Measurements from ENCODE around the gene RNASEH1.
A peak's percentile ranks its signal among the peaks of the same experiment; 100 is the strongest.
"Not testable (repeated sequence)": the region's sequence is repeated elsewhere in the genome, so short reads cannot be mapped to it uniquely, and the experiment has no call there.

The RNASEH1 gene

GRCh38 chr2:3589086-3589485, 31.0 kb upstream of the RNASEH1 start:
- DNase-seq: no peak

- no peak for DNase-seq
Measured at GRCh38 chr2:3588084-3588483, 30.0 kb upstream of the RNASEH1 start.

GRCh38 chr2:3587432-3587831, 29.3 kb upstream of the RNASEH1 start:
- no peak for DNase-seq

GRCh38 chr2:3587021-3587420, 28.9 kb upstream of the RNASEH1 start:
- DNase-seq: no peak

GRCh38 chr2:3586220-3586619, 28.1 kb upstream of the RNASEH1 start:
- no peak for DNase-seq

- DNase-seq: no peak
Measured at GRCh38 chr2:3585261-3586109, 27.4 kb upstream of the RNASEH1 start.

GRCh38 chr2:3584608-3585260, 26.6 kb upstream of the RNASEH1 start:
- no peak for DNase-seq

GRCh38 chr2:3584076-3584475, 25.9 kb upstream of the RNASEH1 start:
- no peak for DNase-seq

- DNase-seq: no peak
Measured at GRCh38 chr2:3581367-3582262, 23.5 kb upstream of the RNASEH1 start.

GRCh38 chr2:3580449-3580848, 22.3 kb upstream of the RNASEH1 start:
- no peak for DNase-seq

- DNase-seq: no peak
Measured at GRCh38 chr2:3578987-3579386, 20.9 kb upstream of the RNASEH1 start.

- DNase-seq: not testable (repeated sequence)
Measured at GRCh38 chr2:3576263-3576630, 18.1 kb upstream of the RNASEH1 start.

GRCh38 chr2:3575534-3576262, 17.6 kb upstream of the RNASEH1 start:
- no peak for DNase-seq

GRCh38 chr2:3574155-3574554, 16.0 kb upstream of the RNASEH1 start:
- peak; percentile 30 for DNase-seq

GRCh38 chr2:3572620-3573019, 14.5 kb upstream of the RNASEH1 start:
- DNase-seq: no peak

GRCh38 chr2:3571284-3571683, 13.2 kb upstream of the RNASEH1 start:
- no peak for DNase-seq

GRCh38 chr2:3569656-3570055, 11.5 kb upstream of the RNASEH1 start:
- DNase-seq: not testable (repeated sequence)

- no peak for DNase-seq
Measured at GRCh38 chr2:3566806-3567205, 8.7 kb upstream of the RNASEH1 start.

- DNase-seq: no peak
Measured at GRCh38 chr2:3565117-3565516, 7.0 kb upstream of the RNASEH1 start.

GRCh38 chr2:3563521-3563976, 5.4 kb upstream of the RNASEH1 start:
- no peak for DNase-seq

- DNase-seq: no peak
Measured at GRCh38 chr2:3557639-3558204, 411 bp downstream of the RNASEH1 start.

GRCh38 chr2:3553946-3554345, 4.2 kb downstream of the RNASEH1 start:
- DNase-seq: no peak
